Upper lobe of left lung (tissue), 4 donors: Measurements from ENCODE around the gene SHC1.

Experiments
- EP300 ChIP-seq, 4 donors: sonication (generic); formaldehyde crosslinking; IDR thresholded peaks; one replicate each; pipeline ENCODE4 v1.5.1; 2017; ENCODE audit warnings: antibody characterized with exemption in 4 of 4, control low read depth in 2 of 4
- TF ChIP-seq, protein P1 (sequence below), 6 experiments: fragments of 450-650 bp in 4 of 6; fragments of 200-600 bp in 2 of 6; sonication (generic) in 2 of 6; IDR thresholded peaks; one replicate each; pipeline ENCODE4 v1.5.1; 2016 to 2019; ENCODE audit warnings: antibody characterized with exemption in 6 of 6

DNA sequence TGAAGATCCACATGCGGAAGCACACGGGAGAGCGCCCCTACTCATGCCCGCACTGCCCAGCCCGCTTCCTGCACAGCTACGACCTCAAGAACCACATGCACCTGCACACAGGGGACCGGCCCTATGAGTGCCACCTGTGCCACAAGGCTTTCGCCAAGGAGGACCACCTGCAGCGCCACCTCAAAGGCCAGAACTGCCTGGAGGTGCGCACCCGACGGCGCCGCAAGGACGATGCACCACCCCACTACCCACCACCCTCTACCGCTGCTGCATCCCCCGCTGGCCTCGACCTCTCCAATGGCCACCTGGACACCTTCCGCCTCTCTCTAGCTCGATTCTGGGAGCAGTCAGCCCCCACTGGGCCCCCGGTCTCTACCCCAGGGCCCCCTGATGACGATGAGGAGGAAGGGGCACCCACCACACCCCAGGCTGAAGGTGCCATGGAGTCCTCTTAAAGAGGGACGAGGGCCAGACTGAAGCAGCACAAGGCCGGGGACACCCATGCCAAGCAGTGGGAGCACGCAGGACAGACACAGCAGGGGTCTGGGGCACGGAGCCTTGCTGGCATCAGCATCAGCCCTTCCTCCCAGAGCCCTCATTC, 45.8 kb upstream of the SHC1 start:
- TF ChIP-seq EP300 (IDR thresholded peaks at IDR 0.05) = no peak
- TF ChIP-seq, protein P1, sequence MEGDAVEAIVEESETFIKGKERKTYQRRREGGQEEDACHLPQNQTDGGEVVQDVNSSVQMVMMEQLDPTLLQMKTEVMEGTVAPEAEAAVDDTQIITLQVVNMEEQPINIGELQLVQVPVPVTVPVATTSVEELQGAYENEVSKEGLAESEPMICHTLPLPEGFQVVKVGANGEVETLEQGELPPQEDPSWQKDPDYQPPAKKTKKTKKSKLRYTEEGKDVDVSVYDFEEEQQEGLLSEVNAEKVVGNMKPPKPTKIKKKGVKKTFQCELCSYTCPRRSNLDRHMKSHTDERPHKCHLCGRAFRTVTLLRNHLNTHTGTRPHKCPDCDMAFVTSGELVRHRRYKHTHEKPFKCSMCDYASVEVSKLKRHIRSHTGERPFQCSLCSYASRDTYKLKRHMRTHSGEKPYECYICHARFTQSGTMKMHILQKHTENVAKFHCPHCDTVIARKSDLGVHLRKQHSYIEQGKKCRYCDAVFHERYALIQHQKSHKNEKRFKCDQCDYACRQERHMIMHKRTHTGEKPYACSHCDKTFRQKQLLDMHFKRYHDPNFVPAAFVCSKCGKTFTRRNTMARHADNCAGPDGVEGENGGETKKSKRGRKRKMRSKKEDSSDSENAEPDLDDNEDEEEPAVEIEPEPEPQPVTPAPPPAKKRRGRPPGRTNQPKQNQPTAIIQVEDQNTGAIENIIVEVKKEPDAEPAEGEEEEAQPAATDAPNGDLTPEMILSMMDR (IDR thresholded peaks at IDR 0.05) = no peak
